ENCODE results near the gene PSMC3.
A peak's percentile ranks its signal among the peaks of the same experiment; 100 is the strongest.

Gene PSMC3

DNA sequence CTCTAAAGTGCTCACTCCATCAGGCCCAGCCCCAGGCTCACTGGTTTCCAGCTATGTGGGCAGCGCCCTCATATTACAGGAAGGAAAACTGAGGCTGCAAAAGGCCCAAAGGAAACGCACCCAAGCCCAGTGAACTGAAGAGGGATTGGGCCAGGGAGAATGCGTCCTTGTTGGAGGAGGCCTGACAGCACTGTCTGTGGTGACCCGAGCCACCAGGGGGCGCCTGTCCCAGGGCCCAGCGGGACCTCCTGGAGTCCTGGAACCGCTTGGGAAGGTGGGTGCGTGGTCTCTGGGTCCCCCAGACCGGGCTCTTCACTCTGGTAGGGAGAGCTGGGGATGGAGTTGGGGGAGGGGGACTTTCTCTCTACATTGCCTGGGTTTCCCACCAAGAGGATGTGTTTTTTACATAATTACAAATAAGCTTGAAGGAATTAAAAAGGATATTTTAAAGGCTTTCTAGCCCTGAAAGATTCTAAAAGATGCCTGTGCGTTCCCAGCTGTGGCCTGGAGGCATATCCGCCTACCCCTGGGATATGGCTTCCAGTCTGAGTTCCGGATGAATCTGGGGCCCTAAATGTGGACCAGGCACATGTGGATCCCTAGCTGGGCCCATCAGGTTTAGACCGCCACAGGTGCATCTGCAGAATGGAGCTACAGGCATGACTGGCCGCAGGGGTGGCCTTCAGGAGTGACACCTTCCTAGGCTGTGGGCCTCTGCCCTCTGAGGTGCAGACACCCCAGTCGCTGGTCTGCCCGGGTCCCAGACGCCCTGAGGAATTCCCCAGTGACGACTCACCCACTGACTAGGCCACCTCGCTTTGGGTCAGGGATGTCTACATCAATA, 52.1 kb downstream of the PSMC3 start:
- Histone ChIP-seq H3K4me1 (ENCODE audit: control insufficient read depth, insufficient read depth, low read length, poor library complexity, severe bottlenecking) (peaks cover 9% of the 10 kb centered on the region), H3K9me3 (ENCODE audit: control insufficient read depth, low read length) (no peaks in the 10 kb centered on the region), H3K4me3 (ENCODE audit: extremely low read depth, insufficient read depth, low read length, poor library complexity, severe bottlenecking) (no peak overlapping the region), H3K36me3 (ENCODE audit: control insufficient read depth, insufficient read depth, low read length) (no peaks in the 10 kb centered on the region), H3K27ac (ENCODE audit: low read depth, low read length, severe bottlenecking) (peak overlapping the region; percentile 45)
- 63 to 73% methylated on average over 13 to 15 of the region's 19 CpGs for WGBS, 2 experiments (ENCODE audit: insufficient coverage in 2 of 2)

DNA sequence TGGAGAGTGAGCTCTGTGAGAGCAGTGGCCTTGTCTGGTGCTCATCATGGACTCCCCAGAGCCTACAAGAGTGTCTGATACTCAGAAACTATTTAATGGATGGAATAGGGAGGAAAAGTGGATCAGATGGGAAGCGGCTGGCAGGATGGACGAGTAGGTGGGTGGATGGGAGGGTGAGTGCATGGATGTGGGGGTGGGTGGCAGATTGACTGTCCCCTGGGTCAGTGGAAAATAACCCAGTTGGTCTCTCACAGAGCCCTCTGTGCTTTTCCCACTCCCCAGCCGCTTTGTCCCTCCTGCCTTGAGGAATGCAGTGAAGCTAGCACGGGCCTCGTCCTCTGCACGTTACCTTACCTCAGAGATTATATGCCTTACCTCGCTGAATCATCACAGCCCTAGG, 53.8 kb downstream of the PSMC3 start:
- H3K9me3 ChIP-seq (ENCODE audit: control insufficient read depth, low read length): no peaks in the 10 kb centered on the region
- peaks cover 9% of the 10 kb centered on the region for H3K4me1 ChIP-seq (ENCODE audit: control insufficient read depth, insufficient read depth, low read length, poor library complexity, severe bottlenecking)
- no peaks in the 10 kb centered on the region for H3K36me3 ChIP-seq (ENCODE audit: control insufficient read depth, insufficient read depth, low read length)
- H3K27ac ChIP-seq (ENCODE audit: low read depth, low read length, severe bottlenecking): no peak overlapping the region
- no peak overlapping the region for H3K4me3 ChIP-seq (ENCODE audit: extremely low read depth, insufficient read depth, low read length, poor library complexity, severe bottlenecking)
- 78 to 100% methylated on average over 4 to 7 of the region's 7 CpGs for WGBS, 2 experiments (ENCODE audit: insufficient coverage in 2 of 2)

DNA sequence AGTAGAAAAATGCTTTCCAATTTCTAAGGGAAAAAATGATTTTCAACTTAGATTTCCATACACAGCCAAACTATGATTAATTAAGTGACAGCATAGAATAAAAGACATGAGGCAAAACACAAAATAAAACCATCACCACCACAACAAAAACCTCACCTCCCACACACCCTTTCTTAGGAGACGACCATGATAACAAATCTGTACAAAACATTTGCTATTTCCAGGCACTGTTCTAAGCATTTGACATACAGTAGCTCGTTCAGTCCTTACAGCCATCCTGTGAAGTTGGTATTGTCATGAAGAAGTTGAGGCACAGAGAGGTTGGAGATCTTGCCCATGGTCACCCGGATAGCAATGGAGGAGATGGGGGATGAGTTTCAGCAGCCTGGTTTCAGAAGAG, 56.6 kb downstream of the PSMC3 start:
- 73 to 100% methylated on average over 1 of the region's 3 CpGs for WGBS, 2 experiments (ENCODE audit: insufficient coverage in 2 of 2)
- Histone ChIP-seq H3K27ac (ENCODE audit: low read depth, low read length, severe bottlenecking) (no peak overlapping the region), H3K4me1 (ENCODE audit: control insufficient read depth, insufficient read depth, low read length, poor library complexity, severe bottlenecking) (peaks cover 7% of the 10 kb centered on the region), H3K4me3 (ENCODE audit: extremely low read depth, insufficient read depth, low read length, poor library complexity, severe bottlenecking) (no peak overlapping the region), H3K9me3 (ENCODE audit: control insufficient read depth, low read length) (no peaks in the 10 kb centered on the region), H3K36me3 (ENCODE audit: control insufficient read depth, insufficient read depth, low read length) (no peaks in the 10 kb centered on the region)

All from mesodermal cell (in vitro differentiated cells).